Endothelial cell of umbilical vein (primary cell): ENCODE results near the gene XPA. TPM values are rescaled to one million over a fixed set of nuclear protein-coding genes. Genes with fewer than 3 reads are reported as not detected.

Source experiments
- BruUV-seq: library from RNA; stranded (reverse); fragments of 400-500 nt; replicated peaks from 2 replicates; lab custom pipeline; 2021; lab: Mats Ljungman, UMichigan
- CTCF ChIA-PET: fragments of 300-600, 350-600 bp; sonication (Branson Sonifier 250); formaldehyde crosslinking; loops from one replicate; lab custom pipeline; 2021; ENCODE audit warnings: antibody characterized with exemption, inconsistent platforms; lab: Charles Lee
- POLR2A ChIA-PET: fragments of 300-600, 350-600 bp; sonication (Branson Sonifier 250); formaldehyde crosslinking; loops from one replicate; lab custom pipeline; 2021; ENCODE audit warnings: antibody characterized with exemption, inconsistent platforms; lab: Charles Lee
- DNase-seq: peaks from one replicate; pipeline ENCODE4 v3.0.0-alpha.2; 2011; ENCODE audit warnings: low read depth, low spot score
- FAIRE-seq: peaks from 2 replicates; lab custom pipeline; 2011; peaks lifted over from hg19 to GRCh38; lab: Jason Lieb, UNC
- H2AFZ ChIP-seq: 2 replicates; pipeline ENCODE4 v1.6.0; 2012; ENCODE audit warnings: low read depth, low read length, control low read depth, inconsistent platforms
- H3K27ac ChIP-seq: 2 replicates; pipeline ENCODE4 v1.5.1; 2011; ENCODE audit warnings: low read depth, mild to moderate bottlenecking, control low read depth, low read length, moderate library complexity; ENCODE audit not compliant: insufficient read depth
- H3K27me3 ChIP-seq, 2 experiments: 2 replicates each; pipeline versions ENCODE4 v1.6.0 to v1.6.1; 2011; ENCODE audit warnings: low read length in 2 of 2, mixed read lengths in 1 of 2; ENCODE audit not compliant: control insufficient read depth in 2 of 2, insufficient read depth in 2 of 2
- H3K36me3 ChIP-seq, 2 experiments: 2 replicates in 1 of 2; 3 replicates in 1 of 2; pipeline ENCODE4 v1.5.1; 2011; ENCODE audit warnings: low read length in 2 of 2, mild to moderate bottlenecking in 1 of 2, moderate library complexity in 1 of 2; ENCODE audit not compliant: control insufficient read depth in 2 of 2, insufficient read depth in 2 of 2; ENCODE audit errors: extremely low read depth in 1 of 2
- H3K4me1 ChIP-seq: 3 replicates; pipeline ENCODE4 v1.5.1; 2011; ENCODE audit warnings: mild to moderate bottlenecking, low read length; ENCODE audit not compliant: control insufficient read depth, insufficient read depth; ENCODE audit errors: extremely low read depth
- H3K4me2 ChIP-seq: 2 replicates; pipeline ENCODE4 v1.6.1; 2011; ENCODE audit warnings: low read length, control low read depth, mixed read lengths; ENCODE audit not compliant: insufficient read depth
- H3K4me3 ChIP-seq, 3 experiments: fragments of 200-600 bp in 1 of 3; sonication (generic), shearing (Covaris generic) in 1 of 3; replicated peaks in 1 of 3; 2 replicates each; pipeline ENCODE4 v1.5.1; 2011 to 2016; ENCODE audit warnings: control low read depth in 3 of 3, low read length in 3 of 3, mild to moderate bottlenecking in 2 of 3, inconsistent platforms in 1 of 3, low read depth in 1 of 3, moderate library complexity in 1 of 3; ENCODE audit not compliant: insufficient read depth in 1 of 3
- H3K79me2 ChIP-seq: 2 replicates; pipeline ENCODE4 v1.6.0; 2012; ENCODE audit warnings: low read length, inconsistent platforms; ENCODE audit not compliant: control insufficient read depth, insufficient read depth
- H3K9ac ChIP-seq: replicated peaks from 2 replicates; pipeline ENCODE3; 2011; ENCODE audit warnings: low read length, control low read depth; ENCODE audit not compliant: insufficient read depth; ENCODE audit errors: extremely low read depth
- H3K9me1 ChIP-seq: replicated peaks from 3 replicates; pipeline ENCODE4 v1.6.0; 2011; ENCODE audit warnings: mild to moderate bottlenecking, low read length; ENCODE audit not compliant: control insufficient read depth, insufficient read depth; ENCODE audit errors: extremely low read depth
- H3K9me3 ChIP-seq: replicated peaks from 2 replicates; pipeline ENCODE4 v1.5.1; 2012; ENCODE audit warnings: low read length, inconsistent platforms; ENCODE audit not compliant: control insufficient read depth, insufficient read depth
- H4K20me1 ChIP-seq: replicated peaks from 2 replicates; pipeline ENCODE3; 2011; ENCODE audit warnings: mild to moderate bottlenecking, low read length; ENCODE audit not compliant: control insufficient read depth, insufficient read depth; ENCODE audit errors: extremely low read depth
- EZH2 ChIP-seq: IDR thresholded peaks from 2 replicates; pipeline ENCODE4 v1.6.1; 2012; ENCODE audit warnings: borderline replicate concordance, low read depth, mild to moderate bottlenecking, moderate library complexity, low read length, inconsistent platforms; ENCODE audit not compliant: severe bottlenecking
- FOS ChIP-seq: IDR thresholded peaks from 2 replicates; pipeline ENCODE4 v1.6.1; 2011; ENCODE audit warnings: mild to moderate bottlenecking, low read length, moderate library complexity, borderline replicate concordance; ENCODE audit not compliant: insufficient read depth
- GATA2 ChIP-seq: IDR thresholded peaks from 2 replicates; pipeline ENCODE4 v1.7.0; 2011; ENCODE audit warnings: low read depth, mild to moderate bottlenecking, moderate library complexity, mixed read lengths, low read length; ENCODE audit not compliant: insufficient read length, insufficient read depth
- JUN ChIP-seq: IDR thresholded peaks from 2 replicates; pipeline ENCODE4 v1.6.1; 2011; ENCODE audit warnings: borderline replicate concordance, low read depth; ENCODE audit not compliant: insufficient read length, insufficient read depth
- MYC ChIP-seq: IDR thresholded peaks from one replicate; pipeline ENCODE4 v1.6.1; 2011; ENCODE audit warnings: mild to moderate bottlenecking, low read depth, low read length
- POLR2A ChIP-seq: IDR thresholded peaks from 2 replicates; pipeline ENCODE4 v1.6.1; 2012; ENCODE audit warnings: low read depth, mild to moderate bottlenecking, control low read depth, low read length
- POLR2AphosphoS5 ChIP-seq: IDR thresholded peaks from 2 replicates; pipeline ENCODE4 v1.6.1; 2012; ENCODE audit warnings: low read depth, mild to moderate bottlenecking, control low read depth, low read length, moderate library complexity; ENCODE audit not compliant: insufficient read depth
- dilution Hi-C: fragments of 300-500 bp; cut with MboI; formaldehyde crosslinking; loops from one replicate; pipeline ENCODE4 v1.15.0; 2019; ENCODE audit warnings: low sequenced_read_pairs; ENCODE audit not compliant: extremely low pct_ligation_motif_present
- intact Hi-C: fragments of 100-400 bp; cut with micrococcal nuclease; formaldehyde crosslinking; loops from one replicate; pipeline ENCODE4 v1.10.0; 2022
- polyA plus RNA-seq, 4 experiments: library from polyadenylated mRNA; depleted of rRNA in 3 of 4; stranded (reverse) in 3 of 4; unstranded in 1 of 4; fragments of >200 nt; gene quantifications; 2 replicates each; pipeline versions ENCODE4 v1.2.1 to v1.2.3, GENCODE V29; 2011 to 2012; ENCODE audit warnings: missing spikeins in 1 of 4
- total RNA-seq: library from RNA; stranded (reverse); gene quantifications from 2 replicates; pipeline ENCODE4 v1.2.3, GENCODE V29; 2021
- TF ChIP-seq, protein P1 (sequence below), 2 donors: IDR thresholded peaks; 1 replicate in 1 of 2; 2 replicates in 1 of 2; pipeline ENCODE4 v1.5.1; 2011; ENCODE audit warnings: low read length in 2 of 2, mild to moderate bottlenecking in 2 of 2, moderate library complexity in 2 of 2, control low read depth in 1 of 2, inconsistent platforms in 1 of 2, low read depth in 1 of 2; ENCODE audit not compliant: insufficient read depth in 1 of 2; ENCODE audit errors: extremely low read depth in 1 of 2
- TF ChIP-seq, protein P2 (sequence below): IDR thresholded peaks from 2 replicates; pipeline ENCODE4 v1.6.1; 2011; ENCODE audit not compliant: insufficient read depth, insufficient read length

The XPA gene
- total and polyA plus RNA-seq, 2 donors (not counting 3 experiments of a cell fraction or from before 2014, with no cell fraction given): 3.6 to 21.1 TPM

DNA sequence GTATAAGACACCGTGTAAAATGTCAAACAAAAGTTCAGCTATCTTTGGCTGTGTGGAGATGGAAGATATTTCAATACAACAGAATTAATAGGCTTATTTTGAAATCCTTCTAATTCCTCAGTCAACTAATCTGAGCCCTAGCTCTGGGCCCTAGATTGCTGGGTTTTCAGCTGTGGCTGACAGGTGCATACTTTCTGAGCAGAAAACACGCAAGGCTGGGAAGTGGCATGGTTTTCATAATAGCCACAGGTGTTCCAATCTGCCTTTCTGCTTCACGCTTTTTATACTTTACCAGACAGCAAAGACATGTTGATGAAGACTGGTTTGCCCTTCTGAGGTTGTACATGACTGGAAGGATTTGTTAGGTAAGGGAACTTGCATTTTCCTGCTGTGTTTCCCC, 20.7 kb upstream of the XPA start:
- H3K4me2 ChIP-seq: no peak overlapping the region
- no peak for TF ChIP-seq FOS
- no peak for TF ChIP-seq MYC
- TF ChIP-seq, protein P1, sequence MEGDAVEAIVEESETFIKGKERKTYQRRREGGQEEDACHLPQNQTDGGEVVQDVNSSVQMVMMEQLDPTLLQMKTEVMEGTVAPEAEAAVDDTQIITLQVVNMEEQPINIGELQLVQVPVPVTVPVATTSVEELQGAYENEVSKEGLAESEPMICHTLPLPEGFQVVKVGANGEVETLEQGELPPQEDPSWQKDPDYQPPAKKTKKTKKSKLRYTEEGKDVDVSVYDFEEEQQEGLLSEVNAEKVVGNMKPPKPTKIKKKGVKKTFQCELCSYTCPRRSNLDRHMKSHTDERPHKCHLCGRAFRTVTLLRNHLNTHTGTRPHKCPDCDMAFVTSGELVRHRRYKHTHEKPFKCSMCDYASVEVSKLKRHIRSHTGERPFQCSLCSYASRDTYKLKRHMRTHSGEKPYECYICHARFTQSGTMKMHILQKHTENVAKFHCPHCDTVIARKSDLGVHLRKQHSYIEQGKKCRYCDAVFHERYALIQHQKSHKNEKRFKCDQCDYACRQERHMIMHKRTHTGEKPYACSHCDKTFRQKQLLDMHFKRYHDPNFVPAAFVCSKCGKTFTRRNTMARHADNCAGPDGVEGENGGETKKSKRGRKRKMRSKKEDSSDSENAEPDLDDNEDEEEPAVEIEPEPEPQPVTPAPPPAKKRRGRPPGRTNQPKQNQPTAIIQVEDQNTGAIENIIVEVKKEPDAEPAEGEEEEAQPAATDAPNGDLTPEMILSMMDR (IDR thresholded peaks at IDR 0.05; ENCODE audit: extremely low read depth in 1 of 2, insufficient read depth in 1 of 2, low read depth in 1 of 2, low read length in 2 of 2): no peak
- no peak for TF ChIP-seq EZH2
- no peak for TF ChIP-seq POLR2A
- no peak for TF ChIP-seq GATA2
- TF ChIP-seq POLR2AphosphoS5: no peak
- no peak for TF ChIP-seq JUN
- TF ChIP-seq, protein P2, sequence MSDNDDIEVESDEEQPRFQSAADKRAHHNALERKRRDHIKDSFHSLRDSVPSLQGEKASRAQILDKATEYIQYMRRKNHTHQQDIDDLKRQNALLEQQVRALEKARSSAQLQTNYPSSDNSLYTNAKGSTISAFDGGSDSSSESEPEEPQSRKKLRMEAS: no peak
- H3K9me3 ChIP-seq: no peaks in the 10 kb centered on the region
- DNase-seq (no peak), FAIRE-seq (no peak)
- H3K36me3 ChIP-seq: no peaks in the 10 kb centered on the region
- ChIA-PET POLR2A (no interaction called here), CTCF (interaction anchor here (1.2 kb wide), 1 partner anchor 183 kb away, joined by 3 read pairs; no protein-coding TSS in a partner anchor)
- dilution Hi-C loops: no loop called here
- H3K9ac ChIP-seq: no peak overlapping the region
- no peak overlapping the region for H3K27ac ChIP-seq
- no peak overlapping the region for H3K4me3 ChIP-seq
- H3K79me2 ChIP-seq: no peaks in the 10 kb centered on the region
- H2AFZ ChIP-seq: no peak overlapping the region
- H3K27me3 ChIP-seq: peaks cover 13 to 19% of the 10 kb centered on the region in 2 experiments
- H3K9me1 ChIP-seq: no peaks in the 10 kb centered on the region
- H3K4me1 ChIP-seq: no peaks in the 10 kb centered on the region
- BruUV-seq: no TSS peak
- intact Hi-C loops: no loop called here
- H4K20me1 ChIP-seq: no peaks in the 10 kb centered on the region
